HFFc6 (cell line): ENCODE data around the gene KIAA1755. TPM values are rescaled to one million over a fixed set of nuclear protein-coding genes. Genes with fewer than 3 reads are reported as not detected.

Source experiments
- DNase-seq: peaks from one replicate; pipeline ENCODE4 v3.0.0-alpha.2; 2018
- H3K27ac Mint-ChIP-seq: 2 replicates; pipeline ENCODE4 v1.8.0; 2020; ENCODE audit warnings: mild to moderate bottlenecking, mixed read lengths
- H3K27me3 Mint-ChIP-seq: 2 replicates; pipeline ENCODE4 v1.8.0; 2021; ENCODE audit warnings: mild to moderate bottlenecking, moderate library complexity, mixed read lengths; ENCODE audit not compliant: insufficient read depth
- H3K36me3 Mint-ChIP-seq: 2 replicates; pipeline ENCODE4 v1.8.0; 2021; ENCODE audit warnings: low read depth, mixed read lengths
- H3K4me1 Mint-ChIP-seq: 2 replicates; pipeline ENCODE4 v1.8.0; 2020; ENCODE audit warnings: low read depth, mixed read lengths
- H3K4me3 Mint-ChIP-seq: 2 replicates; pipeline ENCODE4 v1.8.0; 2020; ENCODE audit warnings: mild to moderate bottlenecking, moderate library complexity, mixed read lengths
- H3K9me3 Mint-ChIP-seq: 2 replicates; pipeline ENCODE4 v1.8.0; 2020; ENCODE audit warnings: mild to moderate bottlenecking, mixed read lengths
- CTCF ChIP-seq: fragments of 200-600 bp; sonication (generic); IDR thresholded peaks from 2 replicates; pipeline ENCODE4 v1.5.0; 2021; ENCODE audit warnings: antibody characterized with exemption, mild to moderate bottlenecking
- total RNA-seq, 6 experiments: library from RNA; stranded (reverse); fragmentation: NEBNext Ultra II Directional; extraction: Animal tissue kit (Norgen Biotek cat#: 25700); gene quantifications; 2 replicates in 1 of 6; 3 replicates in 5 of 6; pipeline ENCODE4 v1.2.3, GENCODE V29; 2021

KIAA1755 gene
- total RNA-seq, 6 experiments from 2014 or later = 1.2 to 4.4 (median 2.2) TPM

GRCh38 chr20:38296433-38296832, 35.9 kb upstream of the KIAA1755 start:
- no peaks in the 10 kb centered on the region for H3K36me3 Mint-ChIP-seq
- H3K4me3 Mint-ChIP-seq = no peak overlapping the region
- H3K27me3 Mint-ChIP-seq = peaks cover 5% of the 10 kb centered on the region
- H3K27ac Mint-ChIP-seq = no peak overlapping the region
- no peak for TF ChIP-seq CTCF
- no peaks in the 10 kb centered on the region for H3K9me3 Mint-ChIP-seq
- no peak for DNase-seq
- H3K4me1 Mint-ChIP-seq = no peaks in the 10 kb centered on the region

- no peak for TF ChIP-seq CTCF
- no peaks in the 10 kb centered on the region for H3K9me3 Mint-ChIP-seq
- H3K27me3 Mint-ChIP-seq = peaks cover 2% of the 10 kb centered on the region
- DNase-seq = no peak
- H3K27ac Mint-ChIP-seq = no peak overlapping the region
- H3K4me1 Mint-ChIP-seq = no peaks in the 10 kb centered on the region
- no peaks in the 10 kb centered on the region for H3K36me3 Mint-ChIP-seq
- H3K4me3 Mint-ChIP-seq = no peak overlapping the region
Measured at GRCh38 chr20:38295811-38296210, 35.3 kb upstream of the KIAA1755 start.

GRCh38 chr20:38294076-38294591, 33.6 kb upstream of the KIAA1755 start:
- H3K9me3 Mint-ChIP-seq = no peaks in the 10 kb centered on the region
- DNase-seq = no peak
- H3K36me3 Mint-ChIP-seq = no peaks in the 10 kb centered on the region
- H3K4me3 Mint-ChIP-seq = no peak overlapping the region
- no peak for TF ChIP-seq CTCF
- no peak overlapping the region for H3K27ac Mint-ChIP-seq
- H3K4me1 Mint-ChIP-seq = no peaks in the 10 kb centered on the region
- peaks cover 2% of the 10 kb centered on the region for H3K27me3 Mint-ChIP-seq

GRCh38 chr20:38293491-38294065, 33.0 kb upstream of the KIAA1755 start:
- no peak for DNase-seq
- no peak overlapping the region for H3K4me3 Mint-ChIP-seq
- no peaks in the 10 kb centered on the region for H3K9me3 Mint-ChIP-seq

GRCh38 chr20:38291966-38292365, 31.4 kb upstream of the KIAA1755 start:
- no peak for TF ChIP-seq CTCF
- peaks cover 8% of the 10 kb centered on the region for H3K4me1 Mint-ChIP-seq
- peaks cover 2% of the 10 kb centered on the region for H3K27me3 Mint-ChIP-seq
- no peak for DNase-seq
- H3K36me3 Mint-ChIP-seq = no peaks in the 10 kb centered on the region
- no peak overlapping the region for H3K27ac Mint-ChIP-seq
- no peak overlapping the region for H3K4me3 Mint-ChIP-seq
- H3K9me3 Mint-ChIP-seq = no peaks in the 10 kb centered on the region

More at GRCh38 chr20:38293491-38294065, 33.0 kb upstream of the KIAA1755 start:
- H3K27me3 Mint-ChIP-seq = peaks cover 2% of the 10 kb centered on the region
- no peaks in the 10 kb centered on the region for H3K36me3 Mint-ChIP-seq
- no peak overlapping the region for H3K27ac Mint-ChIP-seq
- H3K4me1 Mint-ChIP-seq = no peaks in the 10 kb centered on the region
- no peak for TF ChIP-seq CTCF
